ENCODE measurements around the gene EIF2S2. TPM values are rescaled to one million over a fixed set of nuclear protein-coding genes. Genes with fewer than 3 reads are reported as not detected.
"Not testable (repeated sequence)": the region's sequence is repeated elsewhere in the genome, so short reads cannot be mapped to it uniquely, and the experiment has no call there.

The EIF2S2 gene
- 61.4 TPM for total RNA-seq (ENCODE audit: insufficient read depth, low replicate concordance)

GRCh38 chr20:34111702-34112599, at the start of gene EIF2S2:
TSS of gene EIF2S2 (minus strand) at chr20:34112243. CDS start at chr20:34112110, 133 bp downstream.
- DNase-seq (ENCODE audit: low spot score): peak; percentile 99

- DNase-seq (ENCODE audit: low spot score): not testable (repeated sequence)
Observed at GRCh38 chr20:34157697-34158096, 45.7 kb upstream of the EIF2S2 start.

GRCh38 chr20:34155836-34156235, 43.8 kb upstream of the EIF2S2 start:
- no peak for DNase-seq (ENCODE audit: low spot score)

GRCh38 chr20:34153169-34153568, 41.1 kb upstream of the EIF2S2 start:
- DNase-seq (ENCODE audit: low spot score): not testable (repeated sequence)

- not testable (repeated sequence) for DNase-seq (ENCODE audit: low spot score)
Observed at GRCh38 chr20:34152073-34152472, 40.0 kb upstream of the EIF2S2 start.

- peak; percentile 21 for DNase-seq (ENCODE audit: low spot score)
Observed at GRCh38 chr20:34150306-34151000, 38.4 kb upstream of the EIF2S2 start.

GRCh38 chr20:34145280-34145819, 33.3 kb upstream of the EIF2S2 start:
- DNase-seq (ENCODE audit: low spot score): no peak

GRCh38 chr20:34143951-34144350, 31.9 kb upstream of the EIF2S2 start:
- no peak for DNase-seq (ENCODE audit: low spot score)

GRCh38 chr20:34142121-34142520, 30.1 kb upstream of the EIF2S2 start:
- no peak for DNase-seq (ENCODE audit: low spot score)

- no peak for DNase-seq (ENCODE audit: low spot score)
Observed at GRCh38 chr20:34141293-34141692, 29.2 kb upstream of the EIF2S2 start.

- DNase-seq (ENCODE audit: low spot score): not testable (repeated sequence)
Observed at GRCh38 chr20:34135525-34136275, 23.7 kb upstream of the EIF2S2 start.

GRCh38 chr20:34133365-34133860, 21.4 kb upstream of the EIF2S2 start:
- DNase-seq (ENCODE audit: low spot score): not testable (repeated sequence)

- not testable (repeated sequence) for DNase-seq (ENCODE audit: low spot score)
Observed at GRCh38 chr20:34132943-34133342, 20.9 kb upstream of the EIF2S2 start.

- DNase-seq (ENCODE audit: low spot score): not testable (repeated sequence)
Observed at GRCh38 chr20:34132491-34132890, 20.4 kb upstream of the EIF2S2 start.

GRCh38 chr20:34131491-34131890, 19.4 kb upstream of the EIF2S2 start:
- no peak for DNase-seq (ENCODE audit: low spot score)

GRCh38 chr20:34129518-34130162, 17.6 kb upstream of the EIF2S2 start:
- peak; percentile 78 for DNase-seq (ENCODE audit: low spot score)

GRCh38 chr20:34127792-34128191, 15.7 kb upstream of the EIF2S2 start:
- DNase-seq (ENCODE audit: low spot score): no peak

GRCh38 chr20:34124469-34125249, 12.6 kb upstream of the EIF2S2 start:
- DNase-seq (ENCODE audit: low spot score): no peak

GRCh38 chr20:34123309-34123708, 11.3 kb upstream of the EIF2S2 start:
- DNase-seq (ENCODE audit: low spot score): no peak
